Central memory CD4-positive, alpha-beta T cell (primary cell): Measurements from ENCODE around the gene BCL2.
"Not testable (repeated sequence)": the region's sequence is repeated elsewhere in the genome, so short reads cannot be mapped to it uniquely, and the experiment has no call there.

Experiments used
- DNase-seq: peaks from one replicate; pipeline ENCODE4 v3.0.0; 2022

Gene BCL2

GRCh38 chr18:63232826-63233225 is 86.7 kb downstream of the BCL2 start:
- no peak for DNase-seq

- DNase-seq = no peak
Measured at GRCh38 chr18:63229971-63230370, 89.6 kb downstream of the BCL2 start.

- DNase-seq = no peak
Measured at GRCh38 chr18:63225434-63225833, 94.1 kb downstream of the BCL2 start.

- no peak for DNase-seq
Measured at GRCh38 chr18:63224630-63225029, 94.9 kb downstream of the BCL2 start.

GRCh38 chr18:63223837-63224236 is 95.7 kb downstream of the BCL2 start:
- no peak for DNase-seq

- DNase-seq = no peak
Measured at GRCh38 chr18:63220903-63221302, 98.7 kb downstream of the BCL2 start.

- DNase-seq = no peak
Measured at GRCh38 chr18:63218472-63218871, 101.1 kb downstream of the BCL2 start.

GRCh38 chr18:63216516-63217311 is 102.9 kb downstream of the BCL2 start:
- peak; percentile 40 for DNase-seq

GRCh38 chr18:63213936-63214671 is 105.5 kb downstream of the BCL2 start:
- no peak for DNase-seq

- no peak for DNase-seq
Measured at GRCh38 chr18:63213331-63213900, 106.2 kb downstream of the BCL2 start.

- no peak for DNase-seq
Measured at GRCh38 chr18:63210521-63210920, 109.0 kb downstream of the BCL2 start.

- no peak for DNase-seq
Measured at GRCh38 chr18:63208676-63209075, 110.9 kb downstream of the BCL2 start.

GRCh38 chr18:63207835-63208234 is 111.7 kb downstream of the BCL2 start:
- DNase-seq = no peak

- no peak for DNase-seq
Measured at GRCh38 chr18:63207143-63207790, 112.3 kb downstream of the BCL2 start.

- no peak for DNase-seq
Measured at GRCh38 chr18:63206433-63207142, 113.0 kb downstream of the BCL2 start.

GRCh38 chr18:63205791-63206252 is 113.7 kb downstream of the BCL2 start:
- no peak for DNase-seq

GRCh38 chr18:63203497-63203896 is 116.1 kb downstream of the BCL2 start:
- no peak for DNase-seq

- no peak for DNase-seq
Measured at GRCh38 chr18:63202828-63203227, 116.7 kb downstream of the BCL2 start.

GRCh38 chr18:63201456-63201855 is 118.1 kb downstream of the BCL2 start:
- not testable (repeated sequence) for DNase-seq

- DNase-seq = peak; percentile 68
Measured at GRCh38 chr18:63199743-63200241, 119.8 kb downstream of the BCL2 start.

- DNase-seq = no peak
Measured at GRCh38 chr18:63198868-63199742, 120.5 kb downstream of the BCL2 start.
